Suppressor macrophage treated with lipopolysaccharide for 4 hours (primary cell): ENCODE results near the gene GDAP1L1.
"Not testable (repeated sequence)": the region's sequence is repeated elsewhere in the genome, so short reads cannot be mapped to it uniquely, and the experiment has no call there.

Experiments used
- DNase-seq: peaks from one replicate; pipeline ENCODE4 v3.0.0-alpha.2; 2020

GDAP1L1 gene

GRCh38 chr20:44306927-44307326 lies 59.8 kb downstream of the GDAP1L1 start:
- DNase-seq: no peak

DNA sequence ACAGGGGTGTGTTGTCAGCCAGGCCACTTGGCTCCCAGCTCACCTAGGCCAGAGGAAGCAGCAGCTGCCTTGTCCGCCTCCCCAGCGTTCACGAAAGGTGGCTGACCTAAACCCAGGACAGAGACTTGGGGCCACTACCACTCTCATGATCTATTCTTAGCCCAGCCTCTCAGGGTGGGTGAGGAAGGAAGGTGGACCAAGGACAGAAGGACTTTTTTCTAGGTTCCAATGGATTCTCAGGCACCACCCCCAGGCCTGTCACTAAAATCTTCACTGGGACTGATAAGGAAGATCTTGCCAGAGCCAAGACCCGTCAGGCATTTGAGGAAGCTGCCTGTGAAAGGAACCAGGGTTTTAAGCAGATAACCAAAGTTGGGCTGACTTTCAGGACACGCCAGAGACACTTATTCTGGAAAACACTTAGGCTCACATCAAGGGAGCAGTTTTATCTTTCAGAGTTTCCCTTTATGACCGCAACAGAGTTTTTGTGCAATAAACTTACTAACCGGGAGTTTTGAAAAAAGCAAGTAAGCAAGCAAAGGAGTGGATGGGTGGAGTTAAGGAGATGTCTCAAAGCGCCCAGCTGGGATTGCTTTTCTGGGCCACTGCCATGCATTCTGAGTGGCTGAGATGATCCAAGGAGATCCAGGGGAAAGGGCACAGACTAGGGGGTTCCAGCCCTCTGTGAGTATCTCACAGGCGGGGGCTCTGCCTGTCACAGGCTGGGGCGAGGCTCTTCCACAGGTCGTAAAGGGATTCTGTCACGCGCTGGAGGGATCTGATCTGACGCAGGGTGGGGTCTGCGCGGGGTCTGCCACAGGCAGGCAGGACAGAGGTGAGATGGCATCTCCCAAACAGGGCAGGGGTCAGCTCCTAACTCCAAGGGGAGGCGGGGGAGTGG lies 62.9 kb downstream of the GDAP1L1 start:
- peak; percentile 39 for DNase-seq

DNA sequence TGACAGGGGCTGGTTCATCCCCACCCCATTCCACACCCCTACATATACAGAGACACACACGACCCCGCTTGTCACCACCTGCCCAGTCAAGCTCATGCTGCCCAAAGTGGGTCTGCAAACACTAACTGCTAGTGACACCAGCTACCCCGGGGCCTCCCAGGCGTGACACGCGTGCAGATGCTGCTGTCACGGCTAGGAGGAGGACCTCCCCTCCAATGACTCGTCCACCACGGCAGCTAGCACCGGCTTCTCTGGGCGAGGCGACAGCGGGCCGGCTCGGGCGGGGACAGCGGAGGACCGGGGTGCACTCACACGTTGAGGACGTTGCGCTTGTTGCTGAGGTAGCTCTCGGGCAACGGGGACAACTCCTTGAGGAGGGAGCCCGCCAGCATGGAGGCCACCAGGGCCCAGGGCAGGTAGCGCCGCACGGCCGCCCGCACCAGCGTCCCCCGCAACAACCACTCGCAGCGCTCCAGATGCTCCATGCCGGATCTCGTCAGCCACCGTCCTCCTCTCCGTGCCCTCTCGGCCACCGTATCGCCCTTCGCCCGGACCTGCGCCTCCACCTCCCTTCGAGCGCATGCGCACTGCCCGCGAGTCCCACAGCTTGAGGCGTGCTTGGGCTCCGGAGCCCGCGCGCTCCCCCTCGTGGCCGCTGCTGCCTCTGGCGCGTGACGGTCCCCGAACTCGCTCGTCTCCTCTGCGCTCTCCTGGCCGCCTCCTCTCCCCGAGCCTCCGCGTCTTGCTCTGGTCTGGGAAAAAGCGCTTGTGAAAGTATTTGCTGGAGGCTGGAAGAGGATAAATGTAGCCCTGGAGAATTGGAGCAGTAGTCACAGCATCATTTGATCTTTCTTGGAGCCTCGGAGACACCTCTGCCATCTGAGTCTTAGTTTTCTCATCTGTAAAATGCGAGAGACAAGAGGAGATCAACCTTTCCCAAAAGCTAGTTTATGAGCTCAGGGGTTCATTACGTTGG lies 63.8 kb downstream of the GDAP1L1 start, which contains the start of gene FITM2:
Gene FITM2 (minus strand): TSS at position 539 of the 976 bp plus-strand sequence. CDS start 54 bp downstream, at position 485.
- peak; percentile 99 for DNase-seq

DNA sequence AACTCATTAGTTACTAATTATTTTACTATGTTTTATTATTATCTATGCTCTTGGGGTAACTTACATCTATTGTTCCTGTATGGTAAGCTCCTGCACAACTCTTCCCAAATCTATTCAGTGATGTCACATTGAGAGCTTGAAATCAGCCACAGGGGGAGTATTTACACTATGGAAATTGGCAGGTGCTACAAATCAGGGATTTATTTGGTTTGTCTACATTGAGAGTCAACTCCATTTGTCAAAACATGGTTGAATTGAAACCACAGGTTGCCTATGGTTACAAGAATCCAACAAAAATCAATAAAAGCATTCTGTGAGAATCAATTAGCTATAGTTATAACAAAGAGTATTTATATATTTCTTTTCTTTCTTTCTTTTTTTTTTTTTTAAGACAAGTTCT lies 67.8 kb downstream of the GDAP1L1 start:
- DNase-seq: no peak

- no peak for DNase-seq
These were observed 72.8 kb downstream of the GDAP1L1 start for GRCh38 chr20:44319839-44320422.

DNA sequence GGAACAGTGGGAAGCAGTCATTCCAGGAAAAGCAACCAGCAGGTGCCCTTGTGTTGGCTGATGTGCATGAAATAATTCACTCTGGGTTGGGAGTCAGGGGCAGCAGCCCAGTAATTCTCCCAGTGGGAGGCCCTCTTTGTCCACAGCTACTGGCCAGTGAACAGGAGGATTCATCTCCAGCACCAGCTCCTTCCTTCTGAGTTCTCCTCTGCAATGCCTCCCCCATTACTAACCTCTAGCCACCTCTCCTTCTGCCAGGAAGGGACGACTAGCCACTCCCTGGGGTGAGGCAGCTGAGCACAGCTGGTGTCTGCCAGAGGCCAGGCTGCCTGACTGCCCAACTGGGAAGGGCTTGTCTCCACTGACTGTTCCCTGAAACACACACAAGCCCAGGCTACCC lies 77.2 kb downstream of the GDAP1L1 start:
- DNase-seq: no peak

- DNase-seq: no peak
These were observed 79.5 kb downstream of the GDAP1L1 start for GRCh38 chr20:44326391-44327159.

GRCh38 chr20:44327748-44328147 lies 80.6 kb downstream of the GDAP1L1 start:
- DNase-seq: not testable (repeated sequence)

DNA sequence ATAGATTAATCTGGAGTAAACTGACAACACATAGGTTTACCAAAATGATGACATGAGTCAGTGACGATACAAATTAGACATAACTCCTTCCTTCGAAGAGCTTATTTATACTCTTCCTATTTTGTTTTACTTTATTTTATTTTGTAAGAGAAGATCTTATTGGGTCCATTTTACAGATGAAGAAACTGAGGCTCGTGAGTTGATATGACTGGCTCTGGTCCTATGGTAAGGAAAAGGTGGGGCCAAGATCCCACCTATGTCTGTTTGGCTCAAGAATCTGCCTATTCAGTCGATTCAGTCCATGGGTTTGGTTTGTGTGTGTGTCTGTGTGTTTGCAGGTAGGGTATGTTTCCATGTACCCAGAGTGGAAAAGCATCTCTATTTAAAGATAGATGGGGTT lies 81.3 kb downstream of the GDAP1L1 start:
- DNase-seq: no peak
